Measurements from ENCODE around the gene LGALS14.

Gene LGALS14

DNA sequence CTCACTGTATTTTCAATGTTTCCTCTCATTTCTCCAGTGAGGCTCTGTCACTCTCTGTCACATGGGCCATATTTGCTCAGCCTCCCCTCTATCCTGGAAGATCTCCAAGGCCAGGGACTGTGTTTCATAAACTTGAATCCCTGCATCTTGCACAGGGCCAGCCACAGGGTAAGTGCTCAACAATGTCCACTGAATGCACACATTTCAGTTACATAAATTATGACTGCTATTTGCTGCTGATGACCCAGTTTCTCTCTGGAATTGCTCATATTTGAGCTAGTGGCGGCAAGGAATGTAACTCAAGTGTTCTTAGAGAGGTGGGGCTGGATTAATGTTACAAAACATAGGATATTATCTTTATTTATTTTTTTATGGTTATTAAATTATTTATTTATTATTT is 27.4 kb downstream of the LGALS14 start:
- no peak for DNase-seq (ENCODE audit: low read depth in 2 of 2)
- TF ChIP-seq CTCF (IDR thresholded peaks at IDR 0.05; ENCODE audit: low read depth, low read length), result no peak
- no peak overlapping the region for H3K4me3 ChIP-seq (replicated peaks in 1 of 2; ENCODE audit: low read depth in 2 of 2, low read length in 2 of 2)

- DNase-seq (ENCODE audit: low read depth in 2 of 2), result no peak
- H3K4me3 ChIP-seq (replicated peaks in 1 of 2; ENCODE audit: low read depth in 2 of 2, low read length in 2 of 2), result no peak overlapping the region
- TF ChIP-seq CTCF (IDR thresholded peaks at IDR 0.05; ENCODE audit: low read depth, low read length), result no peak
These were observed 29.6 kb downstream of the LGALS14 start for GRCh38 chr19:39733841-39734240.

GRCh38 chr19:39735688-39736087 is 31.4 kb downstream of the LGALS14 start:
- TF ChIP-seq CTCF (IDR thresholded peaks at IDR 0.05; ENCODE audit: low read depth, low read length), result no peak
- no peak for DNase-seq (ENCODE audit: low read depth in 2 of 2)
- no peak overlapping the region for H3K4me3 ChIP-seq (replicated peaks in 1 of 2; ENCODE audit: low read depth in 2 of 2, low read length in 2 of 2)

DNA sequence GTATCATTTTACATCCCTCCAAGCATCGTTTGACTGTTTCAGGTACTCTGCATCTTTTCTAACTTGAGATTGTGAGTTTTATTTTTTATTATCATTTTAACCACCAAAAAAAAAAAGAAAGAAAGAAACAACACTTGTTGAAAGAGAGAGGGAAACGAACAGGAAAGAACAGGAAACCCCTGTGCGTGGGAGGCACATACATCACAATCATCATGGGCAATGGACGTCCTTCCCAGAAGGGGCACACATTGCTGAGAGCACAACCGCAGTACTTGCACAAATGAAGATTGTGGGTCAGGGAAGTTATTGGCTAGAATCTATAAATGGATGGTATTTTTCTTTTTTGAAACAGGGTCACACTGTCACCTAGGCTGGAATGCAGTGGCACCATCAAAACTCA is 31.8 kb downstream of the LGALS14 start:
- TF ChIP-seq CTCF (IDR thresholded peaks at IDR 0.05; ENCODE audit: low read depth, low read length), result no peak
- no peak for DNase-seq (ENCODE audit: low read depth in 2 of 2)
- no peak overlapping the region for H3K4me3 ChIP-seq (replicated peaks in 1 of 2; ENCODE audit: low read depth in 2 of 2, low read length in 2 of 2)

- TF ChIP-seq CTCF (IDR thresholded peaks at IDR 0.05; ENCODE audit: low read depth, low read length), result no peak
- no peak overlapping the region for H3K4me3 ChIP-seq (replicated peaks in 1 of 2; ENCODE audit: low read depth in 2 of 2, low read length in 2 of 2)
- no peak for DNase-seq (ENCODE audit: low read depth in 2 of 2)
These were observed 33.1 kb downstream of the LGALS14 start for GRCh38 chr19:39737351-39737750.

GRCh38 chr19:39737891-39738290 is 33.6 kb downstream of the LGALS14 start, which contains the start of gene CLC:
CLC (minus strand) TSS chr19:39738029; CDS start chr19:39737952, 77 bp downstream.
- no peak for DNase-seq (ENCODE audit: low read depth in 2 of 2)
- H3K4me3 ChIP-seq (replicated peaks in 1 of 2; ENCODE audit: low read depth in 2 of 2, low read length in 2 of 2), result no peak within 1 kb of the TSS
- no peak for TF ChIP-seq CTCF (IDR thresholded peaks at IDR 0.05; ENCODE audit: low read depth, low read length)

DNA sequence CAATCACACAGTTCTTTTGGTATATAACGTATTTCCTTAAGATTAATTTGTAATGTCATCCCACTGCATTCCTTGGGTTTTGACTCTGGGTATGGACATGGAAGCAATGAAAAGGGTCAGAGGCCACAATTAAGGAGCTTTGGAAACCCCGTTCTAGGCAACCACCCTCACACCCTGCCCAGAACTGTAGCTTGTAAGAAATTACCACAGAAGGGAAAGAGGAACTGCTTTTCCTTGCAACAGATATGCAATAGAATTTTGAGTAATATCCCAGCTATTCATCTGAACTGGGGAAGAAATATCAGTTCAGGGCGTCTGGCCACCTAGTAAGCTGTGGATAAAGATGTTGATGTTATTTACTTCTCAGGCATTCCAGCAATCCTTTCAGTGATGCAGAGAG is 34.5 kb downstream of the LGALS14 start:
- TF ChIP-seq CTCF (IDR thresholded peaks at IDR 0.05; ENCODE audit: low read depth, low read length), result no peak
- no peak for DNase-seq (ENCODE audit: low read depth in 2 of 2)
- H3K4me3 ChIP-seq (replicated peaks in 1 of 2; ENCODE audit: low read depth in 2 of 2, low read length in 2 of 2), result no peak overlapping the region
